Breast epithelium (tissue), 3 donors: Measurements from ENCODE around the gene TASP1.

ENCODE experiments used
- POLR2A ChIP-seq: fragments of 450-650 bp; IDR thresholded peaks from one replicate; pipeline ENCODE4 v1.6.1; 2016; ENCODE audit warnings: antibody characterized with exemption, mild to moderate bottlenecking, moderate library complexity
- POLR2AphosphoS5 ChIP-seq, 3 donors: sonication (generic); formaldehyde crosslinking; IDR thresholded peaks; one replicate each; pipeline ENCODE4 v1.6.1; 2017; ENCODE audit warnings: antibody characterized with exemption in 3 of 3
- TF ChIP-seq, protein P1 (sequence below), 3 donors: fragments of 450-650 bp; IDR thresholded peaks; one replicate each; pipeline ENCODE4 v1.5.1; 2016 to 2017; ENCODE audit warnings: antibody characterized with exemption in 3 of 3, mild to moderate bottlenecking in 3 of 3, moderate library complexity in 3 of 3

DNA sequence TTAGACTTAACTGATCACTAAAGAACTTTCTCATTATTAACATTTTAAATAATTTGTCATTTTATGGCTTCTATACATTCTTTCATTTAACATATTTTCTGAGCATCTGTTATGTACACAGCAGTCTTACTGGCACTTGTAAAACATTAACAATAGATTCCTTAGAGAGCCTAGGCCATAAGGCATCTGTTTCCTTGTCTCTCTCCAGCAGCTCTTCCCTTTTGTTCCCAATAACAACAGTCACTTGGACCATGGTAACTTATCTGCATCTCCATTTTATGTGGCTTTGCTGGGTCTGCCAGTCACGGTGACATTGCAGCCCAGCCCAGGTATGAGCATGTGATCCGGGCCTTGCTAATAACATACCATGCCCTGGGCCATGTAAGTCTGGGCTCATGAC is 11.7 kb upstream of the TASP1 start:
- TF ChIP-seq, protein P1, sequence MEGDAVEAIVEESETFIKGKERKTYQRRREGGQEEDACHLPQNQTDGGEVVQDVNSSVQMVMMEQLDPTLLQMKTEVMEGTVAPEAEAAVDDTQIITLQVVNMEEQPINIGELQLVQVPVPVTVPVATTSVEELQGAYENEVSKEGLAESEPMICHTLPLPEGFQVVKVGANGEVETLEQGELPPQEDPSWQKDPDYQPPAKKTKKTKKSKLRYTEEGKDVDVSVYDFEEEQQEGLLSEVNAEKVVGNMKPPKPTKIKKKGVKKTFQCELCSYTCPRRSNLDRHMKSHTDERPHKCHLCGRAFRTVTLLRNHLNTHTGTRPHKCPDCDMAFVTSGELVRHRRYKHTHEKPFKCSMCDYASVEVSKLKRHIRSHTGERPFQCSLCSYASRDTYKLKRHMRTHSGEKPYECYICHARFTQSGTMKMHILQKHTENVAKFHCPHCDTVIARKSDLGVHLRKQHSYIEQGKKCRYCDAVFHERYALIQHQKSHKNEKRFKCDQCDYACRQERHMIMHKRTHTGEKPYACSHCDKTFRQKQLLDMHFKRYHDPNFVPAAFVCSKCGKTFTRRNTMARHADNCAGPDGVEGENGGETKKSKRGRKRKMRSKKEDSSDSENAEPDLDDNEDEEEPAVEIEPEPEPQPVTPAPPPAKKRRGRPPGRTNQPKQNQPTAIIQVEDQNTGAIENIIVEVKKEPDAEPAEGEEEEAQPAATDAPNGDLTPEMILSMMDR (IDR thresholded peaks at IDR 0.05), result no peak
- no peak for TF ChIP-seq POLR2A
- no peak for TF ChIP-seq POLR2AphosphoS5 (IDR thresholded peaks at IDR 0.05)
